Esophagus muscularis mucosa (tissue), 4 donors: Measurements from ENCODE around the gene KNSTRN. TPM values are rescaled to one million over a fixed set of nuclear protein-coding genes. Genes with fewer than 3 reads are reported as not detected.
A peak's percentile ranks its signal among the peaks of the same experiment; 100 is the strongest.

Experiments
- DNase-seq: peaks from one replicate; pipeline ENCODE4 v3.0.0-alpha.2; 2017; ENCODE audit errors: extremely low spot score
- H3K27ac ChIP-seq, 4 donors: fragments of 200-600 bp; sonication (generic); replicated peaks in 1 of 4; 1 replicate in 3 of 4; 2 replicates in 1 of 4; pipeline ENCODE4 v1.5.1; 2016 to 2019; ENCODE audit warnings: mild to moderate bottlenecking in 1 of 4
- H3K27me3 ChIP-seq, 4 donors: fragments of 200-600 bp; sonication (generic); one replicate each; pipeline versions ENCODE4 v1.5.1 to v1.6.0; 2016 to 2019
- H3K36me3 ChIP-seq, 4 donors: fragments of 200-600 bp; sonication (generic); one replicate each; pipeline ENCODE4 v1.5.1; 2016 to 2019
- H3K4me1 ChIP-seq, 4 donors: fragments of 200-600 bp; sonication (generic); one replicate each; pipeline ENCODE4 v1.5.1; 2016 to 2019
- H3K4me3 ChIP-seq, 4 donors: fragments of 200-600 bp; sonication (generic); 1 replicate in 2 of 4; 2 replicates in 2 of 4; pipeline ENCODE4 v1.5.1; 2016 to 2019; ENCODE audit warnings: mild to moderate bottlenecking in 4 of 4, moderate library complexity in 1 of 4
- H3K9me3 ChIP-seq, 4 donors: fragments of 200-600 bp; sonication (generic); 1 replicate in 3 of 4; 2 replicates in 1 of 4; pipeline ENCODE4 v1.5.1; 2016 to 2019
- CTCF ChIP-seq, 3 experiments: fragments of 200-600 bp in 2 of 3; fragments of 450-650 bp in 1 of 3; sonication (generic) in 2 of 3; IDR thresholded peaks; one replicate each; pipeline ENCODE4 v1.5.1; 2017 to 2019; ENCODE audit warnings: antibody characterized with exemption in 3 of 3, mild to moderate bottlenecking in 2 of 3, moderate library complexity in 1 of 3
- EP300 ChIP-seq: sonication (generic); formaldehyde crosslinking; IDR thresholded peaks from one replicate; pipeline ENCODE4 v1.6.1; 2017; ENCODE audit warnings: antibody characterized with exemption
- POLR2A ChIP-seq: fragments of 450-650 bp; IDR thresholded peaks from one replicate; pipeline ENCODE4 v1.6.1; 2017; ENCODE audit warnings: antibody characterized with exemption, moderate library complexity, mild to moderate bottlenecking, low read depth
- POLR2AphosphoS5 ChIP-seq, 2 donors: sonication (generic); formaldehyde crosslinking; IDR thresholded peaks; one replicate each; pipeline ENCODE4 v1.6.1; 2017; ENCODE audit warnings: antibody characterized with exemption in 2 of 2
- WGBS: methylation state at CpG from one replicate; pipeline ENCODE4 v1.1.5; 2018; 5-methylcytosine and 5-hydroxymethylcytosine counted together
- intact Hi-C: fragments of 100-400 bp; cut with DNase I; formaldehyde crosslinking; loops from one replicate; pipeline ENCODE4 v1.15.1; 2023
- total RNA-seq, 4 donors: library from RNA; depleted of rRNA; stranded (reverse); fragments of >200 nt; gene quantifications; one replicate each; pipeline versions ENCODE4 v1.1.0 to v1.2.1, GENCODE V29; 2016

Gene KNSTRN
- total RNA-seq, 4 donors from 2014 or later = 4.6 to 15.6 (median 6.4) TPM

- no peak for DNase-seq
- no peaks in the 10 kb centered on the region for H3K9me3 ChIP-seq
- WGBS = 86% methylated on average over 9 of the region's 11 CpGs
- TF ChIP-seq POLR2AphosphoS5 (IDR thresholded peaks at IDR 0.05) (no peak), POLR2A (no peak), CTCF (IDR thresholded peaks at IDR 0.05) (no peak), EP300 (no peak)
- no peaks in the 10 kb centered on the region for H3K27me3 ChIP-seq
- intact Hi-C loops = loop anchor here (5.0 kb wide), 1 partner anchor 44 kb away; the partner anchor contains the start of gene INAFM2
- no peak overlapping the region for H3K27ac ChIP-seq
- no peaks in the 10 kb centered on the region for H3K36me3 ChIP-seq
- no peak overlapping the region for H3K4me3 ChIP-seq
- peaks cover 19 to 25% (median 21%) of the 10 kb centered on the region in 4 donors for H3K4me1 ChIP-seq
Measured at GRCh38 chr15:40365624-40366456, 16.7 kb upstream of the KNSTRN start.

- Histone ChIP-seq H3K36me3 (no peaks in the 10 kb centered on the region), H3K9me3 (no peaks in the 10 kb centered on the region), H3K27me3 (no peaks in the 10 kb centered on the region), H3K27ac (peak overlapping the region in 1 of 4 donors; percentile 28), H3K4me3 (no peak overlapping the region), H3K4me1 (peaks cover 19 to 25% (median 21%) of the 10 kb centered on the region in 4 donors)
- DNase-seq = no peak
- intact Hi-C loops = loop anchor here (5.0 kb wide), 1 partner anchor 44 kb away; the partner anchor contains the start of gene INAFM2
- WGBS = 85% methylated on average over 11 of the region's 14 CpGs
- TF ChIP-seq EP300 (no peak), POLR2A (no peak), POLR2AphosphoS5 (IDR thresholded peaks at IDR 0.05) (no peak), CTCF (IDR thresholded peaks at IDR 0.05) (no peak)
Measured at GRCh38 chr15:40366457-40367370, 15.8 kb upstream of the KNSTRN start.

GRCh38 chr15:40367371-40367685 is 15.2 kb upstream of the KNSTRN start:
- 85% methylated on average over 3 of the region's 5 CpGs for WGBS
- intact Hi-C loops = loop anchor here (5.0 kb wide), 1 partner anchor 45 kb away; the partner anchor contains the start of gene INAFM2
- peak overlapping the region; percentile 44 to 54 (median 50) for H3K4me3 ChIP-seq

More at GRCh38 chr15:40367371-40367685, 15.2 kb upstream of the KNSTRN start:
- Histone ChIP-seq H3K36me3 (no peaks in the 10 kb centered on the region), H3K4me1 (peaks cover 19 to 25% (median 21%) of the 10 kb centered on the region in 4 donors), H3K9me3 (no peaks in the 10 kb centered on the region), H3K27me3 (no peaks in the 10 kb centered on the region), H3K27ac (peak overlapping the region in 2 of 4 donors; percentile 28 to 48)
- DNase-seq = no peak
- TF ChIP-seq EP300 (no peak), POLR2AphosphoS5 (IDR thresholded peaks at IDR 0.05) (no peak), POLR2A (no peak), CTCF (IDR thresholded peaks at IDR 0.05) (no peak)
